Measurements from ENCODE around the gene FANCI. TPM values are rescaled to one million over a fixed set of nuclear protein-coding genes. Genes with fewer than 3 reads are reported as not detected.

FANCI gene
- total and polyA plus RNA-seq, 2 of the 13 experiments (the other 11 are each of a cell fraction or from before 2014, with no cell fraction given), result 15.7 to 68.8 TPM

GRCh38 chr15:89321521-89322410, 78.0 kb downstream of the FANCI start:
- peak overlapping the region; percentile 73 for H3K27ac ChIP-seq (ENCODE audit: extremely low read length, insufficient read depth, low read length)
- H3K4me3 ChIP-seq (replicated peaks in 1 of 3; ENCODE audit: insufficient read depth in 1 of 3, low read depth in 2 of 3, low read length in 3 of 3), result peak overlapping the region in 1 of 3 experiments; percentile 17; a peak in 1 of 6 replicates
- peaks cover 3% of the 10 kb centered on the region for H4K20me1 ChIP-seq (ENCODE audit: insufficient read depth, low read length)
- FAIRE-seq (peak; percentile 59), DNase-seq (ENCODE audit: low spot score) (peak; percentile 82), ATAC-seq (peak; percentile 90)
- peaks cover 25% of the 10 kb centered on the region for H3K4me1 ChIP-seq (ENCODE audit: insufficient read depth, low read length)
- BruUV-seq (replicated peaks), result no TSS peak
- H3K36me3 ChIP-seq (replicated peaks in 1 of 2; ENCODE audit: control insufficient read depth in 1 of 2, insufficient read depth in 2 of 2, low read length in 2 of 2), result peaks cover 61 to 89% of the 10 kb centered on the region in 2 experiments
- peaks cover 2% of the 10 kb centered on the region for H3K79me2 ChIP-seq (ENCODE audit: insufficient read depth, low read length)
- no peaks in the 10 kb centered on the region for H3K9me3 ChIP-seq (ENCODE audit: low read length)
- in situ Hi-C loops (cut with HindIII; ENCODE audit: extremely low pct_ligation_motif_present, low pct_unique_long_range_greater_than_20kb), result no loop called here
- 86% methylated on average over 11 of the region's 17 CpGs for WGBS (ENCODE audit: low lambda C conversion rate)
- no peak overlapping the region for H2AFZ ChIP-seq (ENCODE audit: low read length)
- CTCF ChIA-PET (ENCODE audit: low intra/inter-chr PET ratio, low total read pairs), result no interaction called here
- H3K27me3 ChIP-seq (ENCODE audit: control insufficient read depth in 1 of 2, insufficient read depth in 2 of 2, low read length in 2 of 2), result no peaks in the 10 kb centered on the region; a peak in 1 of 5 replicates
- POLR2A ChIA-PET, result interaction anchor here (1.0 to 2.9 kb wide), 3 partner anchors 8 to 13 kb away, joined by 3 to 9 read pairs (median 4); partner anchors contain the start of gene POLG
- no peak overlapping the region; the same call in 1 of the 2 replicates for H3K9ac ChIP-seq (ENCODE audit: insufficient read depth, low read depth, low read length)
- peak overlapping the region; percentile 57 for H3K4me2 ChIP-seq (ENCODE audit: low read depth, low read length)
- intact Hi-C loops (cut with micrococcal nuclease; ENCODE audit: unreplicated experiment), result no loop called here
- TF ChIP-seq ZNF562 (CRISPR knock-in tag; IDR thresholded peaks at IDR 0.05; ENCODE audit: borderline replicate concordance), result no peak
- TF ChIP-seq RFX3 (CRISPR knock-in tag; IDR thresholded peaks at IDR 0.05), result no peak
- TF ChIP-seq PHF21A (CRISPR knock-in tag; IDR thresholded peaks at IDR 0.05), result peak; percentile 70; the same call in 1 of the 2 replicates
- TF ChIP-seq SP4 (CRISPR knock-in tag; IDR thresholded peaks at IDR 0.05), result no peak
- no peak for TF ChIP-seq CAMTA2 (CRISPR knock-in tag; IDR thresholded peaks at IDR 0.05; ENCODE audit: borderline replicate concordance)
- peak; percentile 77 for TF ChIP-seq HNF4G (IDR thresholded peaks at IDR 0.05; ENCODE audit: borderline replicate concordance, low read depth, low read length)
- TF ChIP-seq HNF4G (CRISPR knock-in tag; IDR thresholded peaks at IDR 0.05; ENCODE audit: borderline replicate concordance, low read depth), result peak; percentile 25; the same call in 1 of the 2 replicates
- TF ChIP-seq ZNF10 (CRISPR knock-in tag; IDR thresholded peaks at IDR 0.05; ENCODE audit: borderline replicate concordance, low read depth), result no peak
- no peak for TF ChIP-seq RELA (CRISPR knock-in tag; IDR thresholded peaks at IDR 0.05)
- TF ChIP-seq TAF1 (CRISPR knock-in tag; IDR thresholded peaks at IDR 0.05), result no peak
- no peak for TF ChIP-seq ZMYM4 (CRISPR knock-in tag; IDR thresholded peaks at IDR 0.05)
- no peak for TF ChIP-seq POLR2G (IDR thresholded peaks at IDR 0.05; ENCODE audit: low read depth, low read length)
- TF ChIP-seq ZBTB33 (CRISPR knock-in tag; IDR thresholded peaks at IDR 0.05), result peak; percentile 30; the same call in 1 of the 2 replicates
- TF ChIP-seq MTF2 (CRISPR knock-in tag; IDR thresholded peaks at IDR 0.05; ENCODE audit: borderline replicate concordance), result no peak
- TF ChIP-seq MIER3 (CRISPR knock-in tag; IDR thresholded peaks at IDR 0.05; ENCODE audit: borderline replicate concordance), result no peak
- TF ChIP-seq ZNF614 (CRISPR knock-in tag; IDR thresholded peaks at IDR 0.05; ENCODE audit: borderline replicate concordance), result peak; percentile 72; the same call in 1 of the 2 replicates
- TF ChIP-seq KLF12 (CRISPR knock-in tag; IDR thresholded peaks at IDR 0.05; ENCODE audit: borderline replicate concordance), result no peak
- TF ChIP-seq MEIS2 (CRISPR knock-in tag; IDR thresholded peaks at IDR 0.05), result no peak
- no peak for TF ChIP-seq SMAD1 (CRISPR knock-in tag; IDR thresholded peaks at IDR 0.05; ENCODE audit: borderline replicate concordance, low read depth)
- no peak for TF ChIP-seq MXD4 (CRISPR knock-in tag; IDR thresholded peaks at IDR 0.05)

All from HepG2 (cell line).